ENCODE data around the gene MTHFD2.

GRCh38 chr2:74181739-74182138 lies 16.7 kb upstream of the MTHFD2 start:
- TF ChIP-seq REST (tag by site-specific recombination; IDR thresholded peaks at IDR 0.05) (no peak), CTCF (tag by site-specific recombination; IDR thresholded peaks at IDR 0.05) (no peak), ZNF768 (tag by site-specific recombination; IDR thresholded peaks at IDR 0.05) (no peak), HOXA7 (CRISPR knock-in tag; IDR thresholded peaks at IDR 0.05; ENCODE audit: borderline replicate concordance) (no peak), ZNF548 (tag by site-specific recombination; IDR thresholded peaks at IDR 0.05) (no peak), ELK4 (IDR thresholded peaks at IDR 0.05; ENCODE audit: borderline replicate concordance, low read depth, low read length) (no peak), ZNF274 (IDR thresholded peaks at IDR 0.05; ENCODE audit: low read length) (no peak), ZNF274 (tag by site-specific recombination; IDR thresholded peaks at IDR 0.05; ENCODE audit: borderline replicate concordance) (no peak), YY1 (tag by site-specific recombination; IDR thresholded peaks at IDR 0.05) (no peak), ZNF24 (tag by site-specific recombination; IDR thresholded peaks at IDR 0.05) (no peak), ZBTB26 (tag by site-specific recombination; optimal IDR thresholded peaks at IDR 0.05) (no peak)
- TF ChIP-seq, protein P1, sequence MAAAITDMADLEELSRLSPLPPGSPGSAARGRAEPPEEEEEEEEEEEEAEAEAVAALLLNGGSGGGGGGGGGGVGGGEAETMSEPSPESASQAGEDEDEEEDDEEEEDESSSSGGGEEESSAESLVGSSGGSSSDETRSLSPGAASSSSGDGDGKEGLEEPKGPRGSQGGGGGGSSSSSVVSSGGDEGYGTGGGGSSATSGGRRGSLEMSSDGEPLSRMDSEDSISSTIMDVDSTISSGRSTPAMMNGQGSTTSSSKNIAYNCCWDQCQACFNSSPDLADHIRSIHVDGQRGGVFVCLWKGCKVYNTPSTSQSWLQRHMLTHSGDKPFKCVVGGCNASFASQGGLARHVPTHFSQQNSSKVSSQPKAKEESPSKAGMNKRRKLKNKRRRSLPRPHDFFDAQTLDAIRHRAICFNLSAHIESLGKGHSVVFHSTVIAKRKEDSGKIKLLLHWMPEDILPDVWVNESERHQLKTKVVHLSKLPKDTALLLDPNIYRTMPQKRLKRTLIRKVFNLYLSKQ (tag by site-specific recombination; IDR thresholded peaks at IDR 0.05; ENCODE audit: borderline replicate concordance) = no peak
- TF ChIP-seq, protein P2, sequence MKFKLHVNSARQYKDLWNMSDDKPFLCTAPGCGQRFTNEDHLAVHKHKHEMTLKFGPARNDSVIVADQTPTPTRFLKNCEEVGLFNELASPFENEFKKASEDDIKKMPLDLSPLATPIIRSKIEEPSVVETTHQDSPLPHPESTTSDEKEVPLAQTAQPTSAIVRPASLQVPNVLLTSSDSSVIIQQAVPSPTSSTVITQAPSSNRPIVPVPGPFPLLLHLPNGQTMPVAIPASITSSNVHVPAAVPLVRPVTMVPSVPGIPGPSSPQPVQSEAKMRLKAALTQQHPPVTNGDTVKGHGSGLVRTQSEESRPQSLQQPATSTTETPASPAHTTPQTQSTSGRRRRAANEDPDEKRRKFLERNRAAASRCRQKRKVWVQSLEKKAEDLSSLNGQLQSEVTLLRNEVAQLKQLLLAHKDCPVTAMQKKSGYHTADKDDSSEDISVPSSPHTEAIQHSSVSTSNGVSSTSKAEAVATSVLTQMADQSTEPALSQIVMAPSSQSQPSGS (tag by site-specific recombination; IDR thresholded peaks at IDR 0.05; ENCODE audit: low read depth) = no peak

Measured in HEK293 (cell line).